A549 (cell line): ENCODE results near the gene TPRG1. TPM values are rescaled to one million over a fixed set of nuclear protein-coding genes. Genes with fewer than 3 reads are reported as not detected.

Experiments
- ATAC-seq, 2 experiments: fragments of 200-7000 bp in 1 of 2; fragments of >200 bp in 1 of 2; cut with Nextera tagmentation in 1 of 2; cut with Tn5 transposase in 1 of 2; 3 replicates each; pipeline versions ENCODE4 v1.8.0 to v1.9.1; 2018 to 2020; ENCODE audit warnings: mild to moderate bottlenecking in 1 of 2, moderate library complexity in 1 of 2
- CTCF ChIA-PET: fragments of 300-600 bp; sonication (Branson Sonifier 250); formaldehyde crosslinking; extraction: SDS; loops from one replicate; lab custom pipeline; 2021; ENCODE audit warnings: antibody characterized with exemption, inconsistent platforms; lab: Yijun Ruan, JAX
- POLR2A ChIA-PET: fragments of 350-600 bp; formaldehyde crosslinking; extraction: SDS; loops from one replicate; lab custom pipeline; 2021; ENCODE audit warnings: antibody characterized with exemption, inconsistent platforms; lab: Yijun Ruan, JAX
- DNase-seq, 2 experiments: peaks; one replicate each; pipeline versions ENCODE4 v3.0.0 to v3.0.0-alpha.2; 2011 to 2016; ENCODE audit warnings: low read depth in 1 of 2, low spot score in 1 of 2
- FAIRE-seq: peaks from 2 replicates; lab custom pipeline; 2011; peaks lifted over from hg19 to GRCh38; lab: Jason Lieb, UNC
- H3K27ac ChIP-seq, 2 experiments: fragments of >200 bp; sonication (Bioruptor Twin); formaldehyde crosslinking; 3 replicates each; pipeline ENCODE4 v1.5.1; 2016 to 2017
- H3K4me1 ChIP-seq: fragments of >200 bp; sonication (Bioruptor Twin); formaldehyde crosslinking; 3 replicates; pipeline ENCODE4 v1.6.1; 2016
- H3K4me2 ChIP-seq: fragments of >200 bp; sonication (Bioruptor Twin); formaldehyde crosslinking; 3 replicates; pipeline ENCODE4 v1.6.1; 2016
- H3K4me3 ChIP-seq: fragments of >200 bp; sonication (Bioruptor Twin); formaldehyde crosslinking; 3 replicates; pipeline ENCODE4 v1.5.1; 2016
- H3K9me3 ChIP-seq: fragments of >200 bp; sonication (Bioruptor Twin); formaldehyde crosslinking; 3 replicates; pipeline ENCODE4 v1.6.1; 2016
- CBX2 ChIP-seq: fragments of 200-600 bp; sonication (generic); IDR thresholded peaks from 2 replicates; pipeline ENCODE4 v1.6.1; 2016; ENCODE audit warnings: low read depth, mild to moderate bottlenecking, borderline replicate concordance
- EHF ChIP-seq: fragments of 250-450 bp; sonication (Bioruptor Pico); IDR thresholded peaks from 2 replicates; pipeline ENCODE4 v1.5.0; 2020; ENCODE audit warnings: mild to moderate bottlenecking
- ESRRA ChIP-seq: fragments of 150-350 bp; IDR thresholded peaks from 2 replicates; pipeline ENCODE4 v1.6.1; 2014; ENCODE audit warnings: mild to moderate bottlenecking, low read length, borderline replicate concordance
- FOSB ChIP-seq: fragments of 250-450 bp; sonication (Bioruptor Pico); IDR thresholded peaks from 2 replicates; pipeline ENCODE4 v1.5.0; 2020; ENCODE audit warnings: mild to moderate bottlenecking, moderate library complexity
- FOSL2 ChIP-seq, 2 experiments: fragments of 450-650 bp in 1 of 2; fragments of >200 bp in 1 of 2; sonication (Bioruptor Twin) in 1 of 2; formaldehyde crosslinking; IDR thresholded peaks; 2 replicates each; pipeline versions ENCODE4 v1.5.0 to v1.6.1; 2016 to 2020; ENCODE audit warnings: mild to moderate bottlenecking in 1 of 2, moderate library complexity in 1 of 2
- FOXS1 ChIP-seq: fragments of 250-450 bp; sonication (Bioruptor Pico); IDR thresholded peaks from 2 replicates; pipeline ENCODE4 v1.5.0; 2020; ENCODE audit warnings: mild to moderate bottlenecking, moderate library complexity
- HDAC2 ChIP-seq: fragments of 200-600 bp; sonication (generic); IDR thresholded peaks from 2 replicates; pipeline ENCODE4 v1.6.1; 2016
- HEYL ChIP-seq: fragments of 250-450 bp; sonication (Bioruptor Pico); IDR thresholded peaks from 2 replicates; pipeline ENCODE4 v1.8.0; 2021; ENCODE audit warnings: mild to moderate bottlenecking, moderate library complexity
- HOXB5 ChIP-seq: fragments of 250-450 bp; sonication (Bioruptor Pico); IDR thresholded peaks from 2 replicates; pipeline ENCODE4 v1.5.0; 2020; ENCODE audit warnings: mild to moderate bottlenecking, moderate library complexity
- KDM1A ChIP-seq: fragments of 200-600 bp; sonication (generic); IDR thresholded peaks from 2 replicates; pipeline ENCODE4 v1.6.1; 2016; ENCODE audit warnings: low read depth, mild to moderate bottlenecking
- KDM5A ChIP-seq: fragments of 200-600 bp; sonication (generic); IDR thresholded peaks from 2 replicates; pipeline ENCODE4 v1.6.1; 2016; ENCODE audit warnings: antibody characterized with exemption, mild to moderate bottlenecking
- MAZ ChIP-seq: fragments of 150-350 bp; IDR thresholded peaks from 2 replicates; pipeline ENCODE4 v1.6.1; 2014; ENCODE audit warnings: antibody characterized with exemption, low read depth, low read length, borderline replicate concordance
- PHF8 ChIP-seq: fragments of 200-600 bp; sonication (generic); IDR thresholded peaks from 2 replicates; pipeline ENCODE4 v1.6.1; 2016; ENCODE audit warnings: low read depth, mild to moderate bottlenecking, antibody characterized with exemption, moderate library complexity, borderline replicate concordance
- POLR2AphosphoS2 ChIP-seq: conservative IDR thresholded peaks from 2 replicates; pipeline ENCODE4 v1.6.1; 2012; ENCODE audit warnings: low read length, improper control_type of control experiment, inconsistent platforms
- RAD21 ChIP-seq, 2 experiments: fragments of >200 bp in 1 of 2; sonication (Bioruptor Twin) in 1 of 2; formaldehyde crosslinking in 1 of 2; IDR thresholded peaks in 1 of 2; conservative IDR thresholded peaks in 1 of 2; 2 replicates in 1 of 2; 3 replicates in 1 of 2; pipeline ENCODE4 v1.6.1; 2012 to 2018; ENCODE audit warnings: inconsistent platforms in 1 of 2
- RARB ChIP-seq: fragments of 250-450 bp; sonication (Bioruptor Pico); IDR thresholded peaks from 2 replicates; pipeline ENCODE4 v1.8.0; 2021; ENCODE audit warnings: mild to moderate bottlenecking, moderate library complexity
- RFX5 ChIP-seq: fragments of 450-650 bp; IDR thresholded peaks from 2 replicates; pipeline ENCODE4 v1.7.1; 2014; ENCODE audit warnings: antibody characterized with exemption, mild to moderate bottlenecking, moderate library complexity
- SREBF2 ChIP-seq: fragments of 450-650 bp; IDR thresholded peaks from 2 replicates; pipeline ENCODE4 v1.6.1; 2014; ENCODE audit warnings: mild to moderate bottlenecking, moderate library complexity
- TFCP2L1 ChIP-seq: fragments of 250-450 bp; sonication (Bioruptor Pico); IDR thresholded peaks from 2 replicates; pipeline ENCODE4 v1.5.0; 2021; ENCODE audit warnings: mild to moderate bottlenecking
- WGBS: methylation state at CpG from one replicate; pipeline ENCODE4 v1.1.6; 2017; ENCODE audit errors: missing lambda C conversion rate; 5-methylcytosine and 5-hydroxymethylcytosine counted together
- polyA plus RNA-seq, 4 experiments: library from polyadenylated mRNA; depleted of rRNA in 3 of 4; stranded (reverse); fragments of >200 nt; fragmentation: RNase III in 1 of 4; extraction: RNeasy Plus Mini Kit Qiagen cat#74134 plus additional on column Dnase treatment in 1 of 4; gene quantifications; 2 replicates in 3 of 4; 3 replicates in 1 of 4; pipeline ENCODE4 v1.2.3, GENCODE V29; 2011 to 2017
- TF ChIP-seq, protein P1 (sequence below): fragments of 150-350 bp; IDR thresholded peaks from 2 replicates; pipeline ENCODE4 v1.6.1; 2014; ENCODE audit warnings: low read depth, mild to moderate bottlenecking, low read length
- TF ChIP-seq, protein P2 (sequence below): fragments of 250-450 bp; sonication (Bioruptor Pico); IDR thresholded peaks from 2 replicates; pipeline ENCODE4 v1.5.0; 2020; ENCODE audit warnings: low read depth, mild to moderate bottlenecking, moderate library complexity
- TF ChIP-seq, protein P3 (sequence below): fragments of 200-600 bp; sonication (generic); IDR thresholded peaks from 2 replicates; pipeline ENCODE4 v1.6.1; 2016; ENCODE audit warnings: antibody characterized with exemption, mild to moderate bottlenecking, moderate library complexity

Gene TPRG1
- polyA plus RNA-seq, 2 of the 4 experiments (the other 2 are of a cell fraction): 0.21 to 1.1 TPM

DNA sequence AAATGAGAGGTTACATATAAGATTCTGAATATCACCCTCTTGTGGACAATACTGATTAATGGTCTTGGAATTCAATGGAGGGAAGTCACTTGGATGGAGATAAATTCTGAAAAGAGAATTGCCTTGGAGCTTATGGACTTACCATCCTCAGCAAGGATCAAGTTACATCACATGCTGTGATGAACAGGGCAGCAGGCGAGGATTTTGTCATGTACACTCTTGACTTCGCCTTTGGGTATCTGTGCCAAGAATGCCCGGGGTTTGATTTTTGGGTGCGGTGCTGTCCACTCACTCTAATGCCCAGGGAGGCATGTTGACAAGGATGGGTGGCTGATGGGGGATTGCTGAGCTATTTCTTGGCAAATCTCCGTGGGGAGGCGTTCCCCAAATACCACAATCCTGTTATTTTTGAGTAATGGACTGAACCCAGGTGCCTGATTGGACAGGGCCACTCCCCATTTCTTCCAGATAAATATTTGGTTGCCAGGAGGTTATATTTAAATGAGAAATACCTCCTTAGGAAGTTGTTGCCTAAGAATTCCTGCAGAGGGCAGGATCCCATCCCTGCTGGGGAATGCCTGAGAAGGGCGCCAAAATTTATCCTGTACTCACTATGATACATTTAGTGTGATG lies 96.3 kb downstream of the TPRG1 start:
- H3K4me3 ChIP-seq: no peak overlapping the region
- WGBS: 43% methylated on average over 6 of the region's 7 CpGs
- ChIA-PET POLR2A (no interaction called here), CTCF (interaction anchor here (0.8 to 1.3 kb wide), 4 partner anchors 12 to 103 kb away, joined by 3 read pairs; no protein-coding TSS in a partner anchor)
- FAIRE-seq: no peak
- no peak overlapping the region for H3K4me2 ChIP-seq
- no peak for TF ChIP-seq KDM1A
- no peak for TF ChIP-seq FOSB (CRISPR knock-in tag)
- TF ChIP-seq, protein P1, sequence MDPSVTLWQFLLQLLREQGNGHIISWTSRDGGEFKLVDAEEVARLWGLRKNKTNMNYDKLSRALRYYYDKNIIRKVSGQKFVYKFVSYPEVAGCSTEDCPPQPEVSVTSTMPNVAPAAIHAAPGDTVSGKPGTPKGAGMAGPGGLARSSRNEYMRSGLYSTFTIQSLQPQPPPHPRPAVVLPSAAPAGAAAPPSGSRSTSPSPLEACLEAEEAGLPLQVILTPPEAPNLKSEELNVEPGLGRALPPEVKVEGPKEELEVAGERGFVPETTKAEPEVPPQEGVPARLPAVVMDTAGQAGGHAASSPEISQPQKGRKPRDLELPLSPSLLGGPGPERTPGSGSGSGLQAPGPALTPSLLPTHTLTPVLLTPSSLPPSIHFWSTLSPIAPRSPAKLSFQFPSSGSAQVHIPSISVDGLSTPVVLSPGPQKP: no peak
- TF ChIP-seq TFCP2L1 (CRISPR knock-in tag): no peak
- no peak for TF ChIP-seq POLR2AphosphoS2
- TF ChIP-seq RFX5: no peak
- TF ChIP-seq RAD21 (conservative IDR thresholded peaks at IDR 0.05 in 1 of 2, IDR thresholded peaks at IDR 0.05 in 1 of 2): peak in 1 of 2 experiments; percentile 11; a peak in 1 of 5 replicates
- no peak for TF ChIP-seq FOSL2 (IDR thresholded peaks at IDR 0.05)
- TF ChIP-seq FOSL2 (CRISPR knock-in tag; IDR thresholded peaks at IDR 0.05): 0 out of 2 replicates have a peak, but pooled peaks have one; percentile 11
- H3K27ac ChIP-seq: peak overlapping the region; percentile 14 to 50; a peak in 4 of 6 replicates
- no peaks in the 10 kb centered on the region; the same call in 2 of the 3 replicates for H3K9me3 ChIP-seq
- peaks cover 13% of the 10 kb centered on the region; the same call in 2 of the 3 replicates for H3K4me1 ChIP-seq
- peak in 1 of 2 experiments; percentile 48; a peak in 3 of 6 replicates for ATAC-seq
- DNase-seq: peak; percentile 15 to 77

DNA sequence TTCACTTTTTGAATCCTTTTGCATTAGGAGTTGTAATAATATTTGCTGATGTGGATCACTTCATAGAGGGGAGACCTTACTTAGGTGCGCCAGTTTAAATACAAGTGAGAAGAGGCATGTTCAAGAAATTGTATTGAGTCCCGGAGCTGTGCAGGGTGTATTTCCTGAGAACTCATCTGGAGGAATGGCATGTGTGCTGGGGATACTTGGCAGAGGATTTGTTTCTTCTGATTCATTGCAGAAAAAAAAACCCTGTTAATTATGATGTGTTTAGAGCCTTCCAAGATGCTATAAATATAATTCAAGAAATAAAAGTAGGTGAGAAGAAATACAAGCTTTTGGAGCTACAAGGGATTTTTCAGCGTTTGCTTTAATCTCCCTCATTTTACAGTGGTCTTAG lies 97.6 kb downstream of the TPRG1 start:
- WGBS: 81% methylated on average over 3 of the region's 3 CpGs
- TF ChIP-seq, protein P2, sequence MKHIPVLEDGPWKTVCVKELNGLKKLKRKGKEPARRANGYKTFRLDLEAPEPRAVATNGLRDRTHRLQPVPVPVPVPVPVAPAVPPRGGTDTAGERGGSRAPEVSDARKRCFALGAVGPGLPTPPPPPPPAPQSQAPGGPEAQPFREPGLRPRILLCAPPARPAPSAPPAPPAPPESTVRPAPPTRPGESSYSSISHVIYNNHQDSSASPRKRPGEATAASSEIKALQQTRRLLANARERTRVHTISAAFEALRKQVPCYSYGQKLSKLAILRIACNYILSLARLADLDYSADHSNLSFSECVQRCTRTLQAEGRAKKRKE: no peak
- no peak for TF ChIP-seq FOSL2 (IDR thresholded peaks at IDR 0.05)
- TF ChIP-seq FOSL2 (CRISPR knock-in tag; IDR thresholded peaks at IDR 0.05): no peak
- TF ChIP-seq MAZ: no peak
- no peak for TF ChIP-seq EHF (CRISPR knock-in tag)
- TF ChIP-seq HOXB5 (CRISPR knock-in tag): no peak
- no peak for TF ChIP-seq HDAC2
- no peak for TF ChIP-seq SREBF2
- TF ChIP-seq PHF8: no peak
- no peak for TF ChIP-seq FOXS1 (CRISPR knock-in tag)
- TF ChIP-seq, protein P3, sequence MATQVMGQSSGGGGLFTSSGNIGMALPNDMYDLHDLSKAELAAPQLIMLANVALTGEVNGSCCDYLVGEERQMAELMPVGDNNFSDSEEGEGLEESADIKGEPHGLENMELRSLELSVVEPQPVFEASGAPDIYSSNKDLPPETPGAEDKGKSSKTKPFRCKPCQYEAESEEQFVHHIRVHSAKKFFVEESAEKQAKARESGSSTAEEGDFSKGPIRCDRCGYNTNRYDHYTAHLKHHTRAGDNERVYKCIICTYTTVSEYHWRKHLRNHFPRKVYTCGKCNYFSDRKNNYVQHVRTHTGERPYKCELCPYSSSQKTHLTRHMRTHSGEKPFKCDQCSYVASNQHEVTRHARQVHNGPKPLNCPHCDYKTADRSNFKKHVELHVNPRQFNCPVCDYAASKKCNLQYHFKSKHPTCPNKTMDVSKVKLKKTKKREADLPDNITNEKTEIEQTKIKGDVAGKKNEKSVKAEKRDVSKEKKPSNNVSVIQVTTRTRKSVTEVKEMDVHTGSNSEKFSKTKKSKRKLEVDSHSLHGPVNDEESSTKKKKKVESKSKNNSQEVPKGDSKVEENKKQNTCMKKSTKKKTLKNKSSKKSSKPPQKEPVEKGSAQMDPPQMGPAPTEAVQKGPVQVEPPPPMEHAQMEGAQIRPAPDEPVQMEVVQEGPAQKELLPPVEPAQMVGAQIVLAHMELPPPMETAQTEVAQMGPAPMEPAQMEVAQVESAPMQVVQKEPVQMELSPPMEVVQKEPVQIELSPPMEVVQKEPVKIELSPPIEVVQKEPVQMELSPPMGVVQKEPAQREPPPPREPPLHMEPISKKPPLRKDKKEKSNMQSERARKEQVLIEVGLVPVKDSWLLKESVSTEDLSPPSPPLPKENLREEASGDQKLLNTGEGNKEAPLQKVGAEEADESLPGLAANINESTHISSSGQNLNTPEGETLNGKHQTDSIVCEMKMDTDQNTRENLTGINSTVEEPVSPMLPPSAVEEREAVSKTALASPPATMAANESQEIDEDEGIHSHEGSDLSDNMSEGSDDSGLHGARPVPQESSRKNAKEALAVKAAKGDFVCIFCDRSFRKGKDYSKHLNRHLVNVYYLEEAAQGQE: no peak
- no peak for TF ChIP-seq ESRRA
- no peak for TF ChIP-seq CBX2
- TF ChIP-seq RARB (CRISPR knock-in tag): no peak
- no peak for TF ChIP-seq KDM5A
- no peak for TF ChIP-seq HEYL
- ATAC-seq (no peak), FAIRE-seq (no peak), DNase-seq (no peak)
- peaks cover 23% of the 10 kb centered on the region for H3K4me1 ChIP-seq
- CTCF ChIA-PET: interaction anchor here (0.6 to 1.0 kb wide), 6 partner anchors 14 to 743 kb away, joined by 3 to 4 read pairs (median 3); no protein-coding TSS in a partner anchor
- POLR2A ChIA-PET: no interaction called here
- H3K27ac ChIP-seq: peak overlapping the region; percentile 68 to 85
- no peak overlapping the region for H3K4me3 ChIP-seq
- no peak overlapping the region for H3K4me2 ChIP-seq
- no peaks in the 10 kb centered on the region; the same call in 2 of the 3 replicates for H3K9me3 ChIP-seq
